ENCODE measurements around the gene CYLC1.

DNA sequence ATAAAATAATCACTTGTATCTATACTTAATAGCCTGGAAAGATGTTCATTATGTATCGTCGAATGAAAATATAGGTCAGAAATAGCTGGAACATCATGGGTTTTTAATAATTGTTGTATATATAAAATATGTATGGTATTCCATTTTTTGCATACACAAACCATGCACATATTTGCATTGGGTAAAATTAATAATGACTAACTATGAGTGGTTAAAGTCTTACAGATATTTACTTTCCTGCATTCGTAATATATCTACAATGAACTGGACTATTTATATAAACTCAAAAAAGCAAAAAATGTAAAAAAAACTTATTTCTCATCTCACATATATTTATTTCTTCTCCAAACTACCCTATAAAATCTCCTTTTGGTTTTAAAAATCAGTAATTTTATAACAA lies 46.0 kb downstream of the CYLC1 start:
- TF ChIP-seq EP300 (IDR thresholded peaks at IDR 0.05; ENCODE audit: borderline replicate concordance) (no peak), ZBTB7A (IDR thresholded peaks at IDR 0.05; ENCODE audit: low read depth) (no peak), RAD21 (IDR thresholded peaks at IDR 0.05; ENCODE audit: low read depth) (no peak), TEAD4 (IDR thresholded peaks at IDR 0.05) (no peak), NFIC (IDR thresholded peaks at IDR 0.05) (no peak), USF1 (IDR thresholded peaks at IDR 0.05) (no peak), TAF1 (IDR thresholded peaks at IDR 0.05; ENCODE audit: low read depth) (no peak)
- TF ChIP-seq, protein P1, sequence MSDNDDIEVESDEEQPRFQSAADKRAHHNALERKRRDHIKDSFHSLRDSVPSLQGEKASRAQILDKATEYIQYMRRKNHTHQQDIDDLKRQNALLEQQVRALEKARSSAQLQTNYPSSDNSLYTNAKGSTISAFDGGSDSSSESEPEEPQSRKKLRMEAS (IDR thresholded peaks at IDR 0.05), result no peak
